HUES64 (cell line): ENCODE data around the gene BCAS3.

Source experiments
- H3K27ac ChIP-seq: 2 replicates; pipeline ENCODE4 v1.7.0; 2013; ENCODE audit warnings: low read depth, low read length, inconsistent platforms
- H3K27me3 ChIP-seq: 2 replicates; pipeline ENCODE4 v1.6.1; 2013; ENCODE audit warnings: mild to moderate bottlenecking, low read length; ENCODE audit not compliant: insufficient read depth
- H3K36me3 ChIP-seq: 2 replicates; pipeline ENCODE4 v1.6.1; 2013; ENCODE audit warnings: mild to moderate bottlenecking, low read length; ENCODE audit not compliant: insufficient read depth
- H3K4me1 ChIP-seq: 2 replicates; pipeline ENCODE4 v1.6.1; 2013; ENCODE audit warnings: mild to moderate bottlenecking, low read length, moderate library complexity; ENCODE audit not compliant: insufficient read depth
- H3K4me3 ChIP-seq: 2 replicates; pipeline ENCODE4 v1.5.1; 2013; ENCODE audit warnings: mild to moderate bottlenecking, low read length, moderate library complexity
- H3K9ac ChIP-seq: 2 replicates; pipeline ENCODE4 v1.6.1; 2013; ENCODE audit warnings: mild to moderate bottlenecking, low read depth, low read length
- H3K9me3 ChIP-seq: 2 replicates; pipeline ENCODE4 v1.6.1; 2013; ENCODE audit warnings: low read depth, low read length; ENCODE audit not compliant: insufficient read depth
- WGBS: fragments of 150-250, 120-280 bp; methylation state at CpG from one replicate; pipeline ENCODE4 v1.1.7; 2013; ENCODE audit warnings: missing lambda C conversion rate; 5-methylcytosine and 5-hydroxymethylcytosine counted together

Gene BCAS3

GRCh38 chr17:61259360-61259759 lies 581.7 kb downstream of the BCAS3 start:
- 0 out of 2 replicates have a peak, but pooled peaks cover 12% of the 10 kb centered on the region for H3K4me1 ChIP-seq
- H3K27ac ChIP-seq: no peak overlapping the region
- H3K27me3 ChIP-seq: no peaks in the 10 kb centered on the region
- no peaks in the 10 kb centered on the region for H3K9me3 ChIP-seq
- no peak overlapping the region for H3K9ac ChIP-seq
- no peaks in the 10 kb centered on the region for H3K36me3 ChIP-seq
- 74% methylated on average over 3 of the region's 3 CpGs for WGBS
- H3K4me3 ChIP-seq: no peak overlapping the region

GRCh38 chr17:61260071-61260797 lies 582.6 kb downstream of the BCAS3 start:
- no peak overlapping the region for H3K9ac ChIP-seq
- H3K27ac ChIP-seq: no peak overlapping the region
- WGBS: 87% methylated on average over 12 of the region's 12 CpGs
- no peaks in the 10 kb centered on the region for H3K36me3 ChIP-seq
- H3K4me3 ChIP-seq: no peak overlapping the region
- H3K27me3 ChIP-seq: no peaks in the 10 kb centered on the region
- H3K9me3 ChIP-seq: no peaks in the 10 kb centered on the region
- H3K4me1 ChIP-seq: 0 out of 2 replicates have a peak, but pooled peaks cover 12% of the 10 kb centered on the region

GRCh38 chr17:61261001-61261637 lies 583.5 kb downstream of the BCAS3 start:
- no peaks in the 10 kb centered on the region for H3K27me3 ChIP-seq
- H3K9ac ChIP-seq: no peak overlapping the region
- no peak overlapping the region for H3K4me3 ChIP-seq
- no peaks in the 10 kb centered on the region for H3K36me3 ChIP-seq
- H3K4me1 ChIP-seq: 0 out of 2 replicates have a peak, but pooled peaks cover 12% of the 10 kb centered on the region
- WGBS: 92% methylated on average over 6 of the region's 6 CpGs
- no peak overlapping the region for H3K27ac ChIP-seq
- H3K9me3 ChIP-seq: no peaks in the 10 kb centered on the region

GRCh38 chr17:61265397-61265796 lies 587.7 kb downstream of the BCAS3 start:
- H3K9ac ChIP-seq: no peak overlapping the region

GRCh38 chr17:61267847-61268246 lies 590.2 kb downstream of the BCAS3 start:
- Histone ChIP-seq H3K27me3 (no peaks in the 10 kb centered on the region), H3K9me3 (no peaks in the 10 kb centered on the region), H3K9ac (no peak overlapping the region), H3K4me1 (no peaks in the 10 kb centered on the region), H3K4me3 (no peak overlapping the region), H3K36me3 (no peaks in the 10 kb centered on the region), H3K27ac (no peak overlapping the region)
- WGBS: 96% methylated on average over 5 of the region's 5 CpGs

More at GRCh38 chr17:61265397-61265796, 587.7 kb downstream of the BCAS3 start:
- 96% methylated on average over 2 of the region's 2 CpGs for WGBS
- H3K36me3 ChIP-seq: no peaks in the 10 kb centered on the region
- no peak overlapping the region for H3K4me3 ChIP-seq
- 0 out of 2 replicates have a peak, but pooled peaks cover 7% of the 10 kb centered on the region for H3K4me1 ChIP-seq
- H3K9me3 ChIP-seq: no peaks in the 10 kb centered on the region
- no peak overlapping the region for H3K27ac ChIP-seq
- no peaks in the 10 kb centered on the region for H3K27me3 ChIP-seq

- Histone ChIP-seq H3K9ac (no peak overlapping the region), H3K27ac (no peak overlapping the region), H3K9me3 (no peaks in the 10 kb centered on the region), H3K36me3 (no peaks in the 10 kb centered on the region), H3K4me3 (no peak overlapping the region), H3K4me1 (no peaks in the 10 kb centered on the region), H3K27me3 (no peaks in the 10 kb centered on the region)
- 96% methylated on average over 5 of the region's 5 CpGs for WGBS
Measured at GRCh38 chr17:61275395-61275794, 597.7 kb downstream of the BCAS3 start.

- Histone ChIP-seq H3K4me3 (no peak overlapping the region), H3K36me3 (no peaks in the 10 kb centered on the region), H3K9me3 (no peaks in the 10 kb centered on the region), H3K4me1 (no peaks in the 10 kb centered on the region), H3K9ac (no peak overlapping the region), H3K27me3 (no peaks in the 10 kb centered on the region), H3K27ac (no peak overlapping the region)
- WGBS: 92% methylated on average over 2 of the region's 2 CpGs
Measured at GRCh38 chr17:61276806-61277205, 599.2 kb downstream of the BCAS3 start.

- no peaks in the 10 kb centered on the region for H3K27me3 ChIP-seq
- H3K9ac ChIP-seq: no peak overlapping the region
- no peaks in the 10 kb centered on the region for H3K36me3 ChIP-seq
- no peak overlapping the region for H3K27ac ChIP-seq
- WGBS: 71% methylated on average over 1 of the region's 1 CpG
- no peak overlapping the region for H3K4me3 ChIP-seq
- H3K9me3 ChIP-seq: no peaks in the 10 kb centered on the region
- H3K4me1 ChIP-seq: peaks cover under 1% of the 10 kb centered on the region; the same call in 1 of the 2 replicates
Measured at GRCh38 chr17:61279476-61280145, 602.0 kb downstream of the BCAS3 start.

- Histone ChIP-seq H3K36me3 (no peaks in the 10 kb centered on the region), H3K9me3 (no peaks in the 10 kb centered on the region), H3K27ac (no peak overlapping the region), H3K4me1 (peaks cover 8% of the 10 kb centered on the region), H3K9ac (no peak overlapping the region), H3K27me3 (no peaks in the 10 kb centered on the region), H3K4me3 (no peak overlapping the region)
Measured at GRCh38 chr17:61280338-61280737, 602.7 kb downstream of the BCAS3 start.

GRCh38 chr17:61280851-61281250 lies 603.2 kb downstream of the BCAS3 start:
- WGBS: 87% methylated on average over 2 of the region's 3 CpGs
- Histone ChIP-seq H3K27ac (no peak overlapping the region), H3K4me1 (peaks cover 13% of the 10 kb centered on the region), H3K9me3 (no peaks in the 10 kb centered on the region), H3K4me3 (no peak overlapping the region), H3K36me3 (no peaks in the 10 kb centered on the region), H3K9ac (no peak overlapping the region), H3K27me3 (no peaks in the 10 kb centered on the region)

- Histone ChIP-seq H3K9ac (no peak overlapping the region), H3K4me1 (peaks cover 22% of the 10 kb centered on the region), H3K27me3 (no peaks in the 10 kb centered on the region), H3K36me3 (no peaks in the 10 kb centered on the region), H3K9me3 (no peaks in the 10 kb centered on the region), H3K27ac (no peak overlapping the region), H3K4me3 (no peak overlapping the region)
- 80% methylated on average over 3 of the region's 3 CpGs for WGBS
Measured at GRCh38 chr17:61282377-61282776, 604.7 kb downstream of the BCAS3 start.
